GM21360 (cell line): ENCODE data around the gene SLC9A3.
"Not testable (repeated sequence)": the region's sequence is repeated elsewhere in the genome, so short reads cannot be mapped to it uniquely, and the experiment has no call there.

Source experiments
- ATAC-seq: cut with Tn5 transposase; IDR thresholded peaks from one replicate; pipeline ENCODE4 v1.9.1; 2021; ENCODE audit warnings: mild to moderate bottlenecking, moderate library complexity; ENCODE audit not compliant: unreplicated experiment

Gene SLC9A3

DNA sequence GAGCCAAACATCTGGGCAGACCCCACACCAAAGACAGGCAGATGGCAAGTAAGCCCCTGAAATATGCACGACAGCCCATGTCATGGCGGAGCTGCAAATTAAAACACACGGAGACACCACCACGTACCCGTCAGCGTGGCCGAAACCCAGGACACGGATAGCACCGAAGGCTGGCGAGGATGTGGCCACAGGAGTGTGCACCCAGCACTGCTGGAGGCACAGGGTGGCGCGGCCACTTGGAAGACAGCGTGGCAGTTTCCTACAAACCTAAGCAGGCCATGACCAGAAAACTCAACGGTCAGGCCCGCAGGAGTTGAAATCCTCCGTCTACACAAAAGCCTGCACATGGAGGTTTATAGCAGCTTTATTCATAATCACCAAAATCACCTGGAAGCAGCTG is 12.8 kb downstream of the SLC9A3 start:
- ATAC-seq, result no peak

DNA sequence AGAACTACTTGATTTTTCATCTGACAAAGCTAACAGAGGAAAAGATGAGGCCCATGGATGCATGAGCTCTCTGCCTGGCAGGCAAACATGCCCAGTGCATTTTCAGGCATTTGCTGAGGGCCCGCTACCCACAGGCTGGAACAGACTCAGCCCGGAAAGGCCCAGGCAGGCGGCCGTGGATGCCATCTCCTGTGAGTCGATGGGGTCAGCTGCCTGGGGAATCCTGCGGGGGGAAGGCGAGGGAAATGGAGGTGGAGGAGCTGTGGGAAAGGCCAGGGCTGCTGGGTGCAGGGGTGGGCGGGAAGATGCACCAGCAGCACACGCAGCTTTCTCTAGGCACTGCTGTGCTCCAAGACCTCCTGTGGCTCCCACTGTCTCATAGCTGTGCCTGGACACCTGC is 13.7 kb downstream of the SLC9A3 start:
- no peak for ATAC-seq

DNA sequence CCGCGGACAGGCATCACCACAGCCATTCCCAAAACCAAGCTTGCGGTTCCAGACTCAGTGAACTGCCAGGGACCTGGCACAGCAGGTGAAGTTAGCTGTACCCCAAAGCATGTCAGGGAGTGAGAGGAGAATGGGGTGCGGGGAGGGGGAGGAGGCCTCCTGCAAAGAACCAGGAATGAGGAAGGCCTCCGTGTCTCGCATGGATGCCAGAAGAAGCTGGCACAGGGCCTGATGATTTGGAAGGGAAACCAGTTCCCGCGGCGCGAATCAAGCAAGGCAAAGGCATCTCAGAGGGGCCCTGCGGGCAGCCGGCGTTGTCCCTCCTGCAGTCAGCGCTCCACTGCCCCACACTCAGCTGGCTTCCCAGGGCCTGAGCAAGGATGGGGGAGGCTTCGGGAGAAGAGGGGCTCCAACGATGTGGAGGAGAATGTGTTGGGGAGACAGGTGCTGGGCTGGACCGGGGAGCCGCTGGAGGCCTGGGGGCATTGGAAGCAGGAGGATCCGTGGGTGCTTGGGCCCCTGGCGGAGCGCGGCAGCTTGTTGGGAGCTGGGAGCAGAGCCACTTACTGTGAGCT is 14.6 kb downstream of the SLC9A3 start:
- no peak for ATAC-seq

DNA sequence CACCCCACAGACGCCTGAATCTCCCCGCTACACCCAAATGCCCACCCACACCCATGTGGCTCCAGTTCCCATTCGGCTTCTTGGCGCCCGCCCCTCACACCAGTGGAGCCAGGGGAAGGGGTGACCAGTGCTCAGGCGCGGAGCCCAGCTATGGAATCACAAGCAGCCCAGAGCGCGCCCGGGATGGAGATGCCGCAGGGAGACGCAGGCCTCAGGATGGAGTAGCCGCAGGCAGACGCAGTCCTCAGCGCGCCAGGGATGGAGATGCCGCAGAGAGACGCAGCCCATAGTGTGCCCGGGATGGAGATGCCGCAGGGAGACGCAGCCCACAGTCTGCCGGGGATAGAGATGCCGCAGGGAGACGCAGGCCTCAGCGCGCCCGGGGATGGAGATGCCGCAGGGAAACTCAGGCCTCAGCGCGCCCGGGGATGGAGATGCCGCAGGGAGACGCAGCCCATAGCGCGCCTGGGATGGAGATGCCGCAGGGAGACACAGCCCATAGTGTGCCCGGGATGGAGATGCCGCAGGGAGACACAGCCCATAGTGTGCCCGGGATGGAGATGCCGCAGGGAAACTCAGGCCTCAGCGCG is 16.2 kb downstream of the SLC9A3 start:
- ATAC-seq, result not testable (repeated sequence)

DNA sequence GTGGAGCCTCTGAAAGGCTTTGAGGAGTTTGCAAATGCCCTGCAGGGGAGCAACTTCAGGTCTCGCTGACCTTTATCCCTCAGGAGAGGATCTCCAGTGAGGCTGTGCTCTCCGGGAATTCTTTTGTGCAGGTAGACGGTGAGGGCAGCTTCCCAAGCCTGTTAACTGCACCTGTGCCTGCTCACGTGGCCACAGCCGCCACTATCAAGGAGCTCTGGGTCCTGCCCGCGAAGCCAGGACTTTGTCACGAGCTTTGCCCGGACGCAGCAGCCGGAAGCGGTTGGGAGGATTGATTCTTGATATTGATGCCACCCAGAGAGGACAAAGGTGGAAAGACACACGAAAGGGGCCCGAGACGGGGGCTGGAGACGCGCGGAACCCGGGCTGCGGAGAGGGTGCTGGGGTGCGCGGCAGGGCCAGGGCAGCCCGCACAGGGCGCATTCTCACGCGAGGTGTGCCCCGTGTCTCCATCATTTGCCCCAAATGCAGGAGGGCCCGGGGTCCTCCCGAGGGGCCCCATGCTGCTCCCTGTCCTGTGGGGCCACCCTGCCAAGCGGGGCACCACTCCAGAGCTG is 18.2 kb downstream of the SLC9A3 start:
- ATAC-seq, result no peak

DNA sequence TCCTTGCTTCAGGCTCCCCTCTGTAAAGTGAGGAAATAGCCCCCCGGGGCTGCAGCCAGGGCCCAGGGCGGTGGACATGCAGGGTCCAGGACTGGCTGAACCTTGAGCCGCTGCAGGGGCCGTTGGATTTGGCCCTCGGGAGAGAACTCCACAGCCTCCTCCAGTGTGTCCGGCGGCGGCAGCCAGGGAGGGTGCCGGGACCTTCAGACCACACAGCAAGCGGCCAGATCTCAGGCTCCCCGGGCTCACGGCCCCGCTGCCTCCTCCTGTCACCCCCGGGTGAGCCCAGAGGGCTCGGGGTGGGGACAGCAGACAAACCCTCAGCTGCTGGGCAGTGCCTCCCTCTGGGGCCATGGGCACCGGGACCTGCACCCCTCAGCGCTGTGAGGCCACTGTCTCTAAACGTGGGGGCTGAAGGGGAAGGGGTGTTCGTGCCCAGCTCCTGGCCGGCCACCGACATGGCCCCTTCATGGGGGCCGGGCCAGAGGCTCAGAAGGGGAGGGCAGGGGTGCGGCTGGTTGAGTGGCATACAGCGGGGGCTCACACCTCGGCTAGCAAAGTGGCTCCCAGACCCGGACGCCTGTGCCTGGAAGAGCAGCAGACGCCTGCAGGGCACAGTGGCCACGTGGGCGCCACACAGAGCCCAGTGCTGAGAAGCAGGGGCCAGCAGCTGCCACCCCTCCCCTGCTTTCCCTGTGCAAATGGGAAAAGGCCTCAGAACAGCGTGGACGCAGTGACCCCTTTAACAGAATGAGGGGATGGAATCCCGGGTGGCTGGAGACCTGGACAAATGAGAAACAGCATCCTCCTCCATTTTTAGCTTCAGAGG is 19.7 kb downstream of the SLC9A3 start:
- ATAC-seq, result no peak

DNA sequence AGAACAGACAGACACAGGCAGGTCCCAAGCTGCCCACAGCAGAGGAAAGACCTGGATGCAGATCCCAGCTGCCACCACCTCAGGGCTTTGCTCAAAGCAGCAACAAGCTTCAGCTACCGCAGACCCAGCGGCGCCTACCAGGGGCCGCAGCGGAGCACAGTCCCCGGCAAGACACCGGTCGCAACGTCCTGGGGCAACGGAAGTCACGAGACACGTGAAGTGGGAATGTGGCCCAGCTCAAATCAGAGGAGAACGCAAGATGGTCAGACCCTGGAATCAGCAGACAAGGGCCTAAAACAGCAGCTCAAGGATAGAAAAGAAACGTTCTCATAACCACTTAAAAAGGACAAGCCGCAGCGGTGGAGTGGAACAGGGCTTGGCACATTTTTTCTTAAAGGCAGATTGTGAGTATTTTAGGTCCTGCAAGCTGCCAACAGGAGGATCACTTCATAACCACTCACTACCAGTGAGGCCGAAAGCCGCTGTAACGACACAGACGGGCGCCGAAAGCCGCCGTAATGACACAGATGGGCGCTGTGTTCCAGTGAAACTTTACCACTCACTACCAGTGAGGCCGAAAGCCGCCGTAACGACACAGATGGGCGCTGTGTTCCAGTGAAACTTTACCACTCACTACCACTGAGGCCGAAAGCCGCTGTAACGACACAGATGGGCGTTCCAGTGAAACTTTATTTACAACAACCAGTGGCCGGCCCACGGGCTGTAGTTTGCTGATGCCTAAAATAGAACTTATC is 21.7 kb downstream of the SLC9A3 start:
- no peak for ATAC-seq

DNA sequence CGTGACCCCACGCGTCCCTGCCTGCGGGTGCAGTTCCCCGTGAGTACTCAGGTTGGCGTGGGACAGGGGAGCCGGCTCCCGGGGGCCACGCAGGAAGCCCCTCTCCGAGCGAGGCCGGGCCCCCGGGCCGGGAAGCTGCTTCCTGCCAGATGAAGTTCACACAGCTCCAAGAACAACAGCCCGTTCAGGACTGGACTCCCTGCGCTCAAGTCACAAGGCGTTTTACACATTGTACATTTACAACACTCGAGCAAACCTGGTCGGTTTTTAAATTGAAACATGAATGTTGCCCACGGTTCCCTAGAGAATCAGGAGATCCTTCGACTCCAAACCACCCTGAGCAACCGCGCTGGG is 22.4 kb downstream of the SLC9A3 start:
- no peak for ATAC-seq

DNA sequence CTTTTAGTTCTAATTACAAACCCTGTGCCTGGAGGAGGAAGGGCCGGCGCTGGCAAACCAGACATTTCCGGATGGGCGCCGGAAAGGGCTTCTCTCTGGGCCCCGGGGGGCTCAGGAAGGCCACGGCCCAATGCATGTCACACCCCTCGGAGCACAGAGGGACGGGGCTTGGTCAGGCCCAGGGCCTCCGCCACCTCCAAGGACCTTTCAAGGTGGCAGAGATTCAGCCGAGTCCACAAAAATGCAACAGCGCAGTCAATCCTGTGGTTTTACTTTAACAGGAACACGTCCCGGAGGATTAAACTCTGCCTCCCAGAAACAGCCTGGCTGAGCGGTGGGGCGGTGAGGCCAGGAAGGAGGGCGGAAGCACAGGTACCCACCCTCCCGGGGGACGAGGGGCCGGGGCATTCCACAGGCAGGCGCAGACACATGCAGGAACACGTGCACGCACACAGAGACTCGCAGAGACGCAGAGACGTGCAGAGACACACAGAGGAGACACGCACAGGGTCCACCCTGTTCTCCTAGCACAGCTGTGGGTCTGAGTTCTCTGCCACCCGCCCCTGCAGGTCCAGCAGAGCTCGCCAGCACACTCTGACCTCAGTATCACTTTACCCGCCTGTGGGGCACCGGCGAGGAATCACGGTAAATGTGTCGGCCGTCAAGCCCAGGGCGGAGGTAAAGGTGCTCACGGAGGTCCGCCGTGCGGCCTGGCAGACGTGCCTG is 23.0 kb downstream of the SLC9A3 start:
- ATAC-seq, result no peak

DNA sequence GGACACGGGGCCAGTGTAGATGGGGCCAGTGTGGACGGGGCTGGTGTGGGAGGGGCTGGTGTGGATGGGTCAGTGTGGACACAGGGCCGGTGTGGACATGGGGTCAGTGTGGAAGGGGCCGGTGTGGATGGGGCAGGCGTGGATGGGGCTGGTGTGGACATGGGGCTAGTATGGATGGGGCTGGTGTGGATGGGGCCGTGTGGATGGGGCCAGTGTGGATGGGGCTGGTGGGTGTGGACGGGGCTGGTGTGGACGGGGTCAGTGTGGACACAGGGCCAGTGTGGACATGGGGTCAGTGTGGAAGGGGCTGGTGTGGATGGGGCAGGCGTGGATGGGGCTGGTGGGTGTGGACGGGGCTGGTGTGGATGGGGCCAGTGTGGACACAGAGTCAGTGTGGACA is 23.8 kb downstream of the SLC9A3 start:
- ATAC-seq, result no peak

DNA sequence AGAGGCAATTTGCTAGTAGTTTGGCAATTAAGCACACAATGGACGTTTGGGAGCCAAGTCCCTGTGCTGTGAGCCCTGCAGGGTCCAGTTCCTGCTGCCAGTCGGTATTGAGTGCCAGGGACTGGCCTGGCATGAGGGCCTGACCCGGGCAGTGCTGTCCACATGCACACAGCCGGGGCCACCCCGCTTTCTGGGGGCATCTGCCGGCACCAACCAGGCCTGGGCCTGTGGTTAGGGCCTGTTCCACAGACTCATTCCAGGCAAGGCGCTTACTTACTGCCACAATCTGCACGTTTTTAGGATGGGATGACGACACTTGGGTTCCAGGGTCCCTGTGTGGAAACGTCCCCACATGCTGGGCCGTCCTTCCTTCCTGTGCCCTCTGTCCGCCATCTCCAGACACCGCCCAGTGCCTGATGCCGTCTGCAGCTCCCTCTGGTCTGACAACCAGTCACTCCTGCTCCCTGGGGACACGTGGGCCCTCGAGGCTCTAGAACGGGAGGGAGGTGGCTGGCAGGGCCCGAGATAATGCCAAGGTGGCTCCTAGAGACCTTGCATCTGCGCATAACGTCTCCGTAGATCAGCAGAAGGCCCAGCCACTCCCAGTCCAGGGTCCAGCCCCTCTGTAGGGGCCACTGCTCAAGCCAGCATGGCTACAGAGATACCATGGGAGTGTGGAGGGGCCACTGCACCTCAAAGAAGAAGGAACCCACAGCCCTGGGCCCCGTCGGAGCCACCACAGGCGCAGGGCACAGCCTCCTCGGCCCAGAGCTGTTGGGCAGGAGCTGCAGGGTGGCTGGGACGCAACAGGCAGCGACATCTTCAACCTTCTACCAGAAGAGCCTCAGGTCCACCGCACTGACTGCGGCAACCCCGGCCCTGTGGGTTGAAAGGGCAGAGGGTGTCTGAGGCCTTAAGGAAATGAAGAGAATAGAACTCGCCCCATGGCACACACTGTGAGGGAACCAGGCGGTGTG is 24.7 kb downstream of the SLC9A3 start:
- ATAC-seq, result no peak

DNA sequence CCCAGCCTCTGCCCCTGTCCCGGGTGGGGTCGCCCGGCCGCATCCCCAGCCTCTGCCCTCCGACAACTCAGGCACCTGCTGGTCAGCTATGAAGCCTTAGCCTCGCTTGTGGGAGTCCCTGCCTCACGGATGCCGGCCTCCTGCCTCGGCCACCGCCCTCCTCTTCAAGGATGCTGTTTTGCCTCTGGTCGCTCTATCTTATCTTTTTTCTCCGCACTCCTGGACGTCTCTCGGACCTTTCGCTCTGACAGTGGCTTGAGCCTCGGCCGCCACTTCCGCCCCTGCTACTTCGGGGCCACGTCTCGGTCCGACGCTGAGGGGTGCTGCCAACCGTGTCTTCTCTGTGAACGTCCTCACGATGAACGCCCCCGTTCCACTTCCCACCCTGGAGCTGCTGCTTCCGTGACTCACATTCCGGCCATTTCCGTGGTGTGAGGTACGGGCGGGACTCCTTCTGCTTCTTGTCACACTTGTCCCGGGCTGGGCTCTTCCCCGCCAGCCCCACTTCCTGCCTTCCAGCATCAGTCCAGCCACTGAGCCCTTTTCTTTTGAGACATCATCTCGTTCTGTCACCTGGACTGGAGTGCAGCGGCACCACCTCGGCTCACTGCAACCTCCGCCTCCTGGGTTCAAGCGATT is 26.3 kb downstream of the SLC9A3 start:
- no peak for ATAC-seq

DNA sequence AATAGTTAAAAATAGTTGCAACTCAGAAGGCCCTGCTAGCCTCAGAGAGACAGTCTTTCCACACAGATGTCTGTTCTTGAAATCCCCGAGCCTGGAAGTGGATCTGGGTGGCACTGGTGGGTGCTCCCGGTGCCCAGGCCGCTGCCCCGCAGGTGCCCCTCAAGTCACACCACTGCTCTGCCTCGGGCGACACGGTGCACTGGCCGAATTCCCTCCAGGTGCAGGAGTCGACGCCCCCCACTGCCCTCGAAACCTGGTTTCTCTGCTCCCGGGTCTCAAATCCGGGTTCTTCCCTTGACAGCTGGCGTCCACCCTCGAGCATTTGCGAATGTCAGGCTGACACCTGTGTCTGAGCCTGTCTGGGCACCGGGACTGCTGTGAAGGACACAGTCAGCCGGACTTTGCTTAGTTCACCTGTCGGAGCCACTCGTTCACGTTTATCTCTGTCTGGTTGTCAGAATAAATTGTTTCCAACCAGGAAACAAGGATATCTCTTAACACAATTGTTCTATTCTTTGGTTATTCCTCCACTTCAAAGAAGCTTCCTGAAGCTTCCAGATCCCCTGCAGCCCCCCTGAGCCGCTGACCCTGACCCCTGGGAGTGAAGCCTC is 27.1 kb downstream of the SLC9A3 start:
- no peak for ATAC-seq

DNA sequence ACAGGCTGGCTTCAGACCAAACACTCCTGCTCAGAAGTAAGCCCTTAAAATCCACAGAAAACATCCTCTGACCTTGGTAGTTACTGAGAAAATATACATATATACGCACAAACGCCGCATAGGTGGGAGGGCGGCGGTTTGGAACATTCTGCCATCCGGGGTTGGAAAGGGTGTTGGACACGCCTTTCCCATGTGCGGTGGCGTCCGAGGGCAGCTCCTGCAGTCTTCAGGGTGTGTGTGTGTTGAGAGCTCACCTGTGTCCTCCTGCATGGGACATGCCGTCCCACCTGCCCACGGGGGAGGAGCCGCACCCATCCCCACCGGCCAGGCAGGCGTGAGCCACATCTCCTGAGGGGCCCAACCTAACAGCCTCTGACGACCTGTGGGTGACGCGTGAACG is 28.2 kb downstream of the SLC9A3 start:
- no peak for ATAC-seq

DNA sequence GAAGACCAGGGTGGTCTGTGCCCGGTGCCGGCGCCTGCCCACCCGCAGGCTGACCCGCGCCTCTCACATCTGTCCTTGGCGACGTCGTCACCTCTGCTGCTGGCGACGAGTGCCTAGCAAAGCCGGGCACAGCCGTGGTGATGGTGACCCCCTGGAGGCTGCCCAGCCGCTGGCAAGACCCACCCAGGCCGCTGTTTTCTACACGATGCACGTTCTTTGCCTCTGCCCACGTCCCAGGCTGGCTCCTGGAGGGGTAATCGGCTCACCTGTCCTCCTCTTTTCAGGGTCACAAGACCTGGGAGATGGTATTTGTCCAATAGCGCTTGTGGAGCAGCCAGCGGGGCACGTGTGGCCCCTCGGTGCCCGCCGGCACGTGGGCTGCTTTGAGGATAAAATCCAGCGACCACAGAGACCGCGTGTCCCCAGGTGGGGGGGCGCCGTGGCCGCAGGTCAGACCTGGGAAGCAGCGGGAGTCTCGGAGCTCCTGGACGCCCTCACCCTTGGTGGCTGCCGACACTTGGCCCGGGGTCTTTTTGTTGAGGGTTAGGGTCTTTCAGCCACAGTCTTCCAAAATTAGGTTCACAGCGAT is 29.5 kb downstream of the SLC9A3 start:
- ATAC-seq, result no peak

DNA sequence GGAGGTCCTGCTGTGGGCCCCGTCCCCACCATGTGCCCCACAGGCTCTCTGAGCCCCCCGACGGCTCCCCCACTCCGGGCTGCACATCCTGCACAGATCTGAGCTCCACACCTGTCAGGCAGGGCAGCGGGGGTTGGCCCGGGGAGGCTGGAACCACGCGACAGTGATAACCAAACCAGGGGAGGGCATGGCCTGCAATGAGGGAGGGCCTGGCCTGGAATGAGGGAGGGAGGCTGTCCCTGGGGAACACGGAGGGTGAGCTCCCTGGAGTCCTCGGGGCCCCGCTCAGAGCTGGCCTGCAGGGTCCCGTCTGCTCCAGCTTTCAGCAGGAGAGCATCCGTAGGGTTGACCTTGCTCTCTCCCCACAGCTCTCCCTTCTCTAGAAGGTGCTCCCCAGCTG is 30.5 kb downstream of the SLC9A3 start:
- ATAC-seq, result no peak

DNA sequence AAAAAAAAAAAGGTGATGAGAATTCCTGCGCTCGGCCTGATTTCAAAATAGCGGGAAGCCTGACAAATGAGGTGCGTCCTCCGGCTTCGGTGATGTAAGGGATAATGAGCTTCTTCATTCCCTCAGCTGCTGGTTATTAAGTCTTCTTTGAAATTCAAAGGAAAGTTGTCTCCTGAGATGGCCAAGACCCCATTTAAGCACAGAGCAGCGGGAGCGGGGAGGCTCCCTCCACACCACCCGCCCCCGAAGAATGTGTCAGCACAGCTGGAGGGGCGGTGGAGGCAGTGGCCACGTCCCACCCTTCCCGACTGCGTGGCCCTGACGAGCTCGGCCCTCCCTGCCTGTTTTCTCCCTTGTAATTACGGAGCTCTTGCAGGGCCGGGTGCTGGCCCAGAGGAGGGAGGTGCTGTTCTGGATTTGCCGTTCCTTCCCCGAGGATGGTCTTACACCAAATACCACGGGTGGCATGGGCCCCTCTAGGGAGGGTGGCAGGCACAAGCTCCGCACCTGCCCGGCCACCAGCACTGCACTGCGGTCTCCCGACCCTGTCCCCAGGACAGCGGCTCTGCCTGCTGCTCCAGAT is 31.0 kb downstream of the SLC9A3 start:
- ATAC-seq, result no peak

DNA sequence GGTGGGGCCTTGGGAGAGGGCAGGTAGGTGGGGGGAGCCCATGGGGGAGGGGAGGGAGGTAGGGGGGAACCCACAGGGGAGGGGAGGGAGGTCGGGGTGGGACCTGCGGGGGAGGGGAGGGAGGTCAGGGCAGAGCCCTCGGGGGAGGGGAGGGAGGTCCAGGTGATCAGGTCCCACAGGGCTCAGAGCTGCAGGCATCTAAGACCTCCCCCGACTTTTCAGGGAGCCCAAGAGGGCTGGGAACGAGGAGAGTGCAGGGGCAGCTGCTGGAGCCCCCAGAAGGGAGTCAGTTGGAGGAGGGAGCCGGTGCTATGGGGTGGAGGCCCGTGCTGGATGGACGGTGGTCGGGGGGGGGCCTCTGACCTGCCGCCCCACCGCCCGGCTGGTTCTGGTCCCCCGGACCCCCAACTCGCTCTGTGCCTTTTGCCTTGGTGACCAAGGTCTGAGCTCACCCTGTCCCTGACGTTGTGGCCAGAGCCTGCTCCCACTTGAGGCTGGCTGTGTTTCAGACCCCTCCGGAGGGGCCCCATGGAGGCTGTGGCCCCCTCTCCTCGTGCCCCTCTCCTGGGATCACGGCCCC is 31.8 kb downstream of the SLC9A3 start:
- no peak for ATAC-seq
